KOPT-K1 (cell line): ENCODE results near the gene C6orf52.
"Not testable (repeated sequence)": the region's sequence is repeated elsewhere in the genome, so short reads cannot be mapped to it uniquely, and the experiment has no call there.

Source experiments
- H3K27ac ChIP-seq: fragments of 200-600 bp; sonication (generic); 2 replicates; pipeline ENCODE4 v1.5.1; 2016; ENCODE audit warnings: antibody characterized with exemption, mild to moderate bottlenecking, low read depth, low read length; ENCODE audit not compliant: poor library complexity, severe bottlenecking
- H3K36me3 ChIP-seq: fragments of 200-600 bp; sonication (generic); 2 replicates; pipeline ENCODE4 v1.5.1; 2017; ENCODE audit warnings: antibody characterized with exemption, mild to moderate bottlenecking, low read length, moderate library complexity; ENCODE audit not compliant: insufficient read depth
- H3K9me3 ChIP-seq: fragments of 200-600 bp; sonication (generic); 2 replicates; pipeline ENCODE4 v1.5.1; 2017; ENCODE audit warnings: antibody characterized with exemption, low read length, mild to moderate bottlenecking; ENCODE audit not compliant: insufficient read depth, poor library complexity, severe bottlenecking

C6orf52 gene

GRCh38 chr6:10682355-10682988 lies 11.9 kb downstream of the C6orf52 start:
- H3K36me3 ChIP-seq = no peaks in the 10 kb centered on the region
- no peak overlapping the region for H3K27ac ChIP-seq
- peaks cover 4% of the 10 kb centered on the region for H3K9me3 ChIP-seq

GRCh38 chr6:10681795-10682194 lies 12.6 kb downstream of the C6orf52 start:
- Histone ChIP-seq H3K9me3 (peaks cover 4% of the 10 kb centered on the region), H3K36me3 (no peaks in the 10 kb centered on the region)

GRCh38 chr6:10678456-10678855 lies 16.0 kb downstream of the C6orf52 start:
- Histone ChIP-seq H3K36me3 (no peaks in the 10 kb centered on the region), H3K9me3 (peaks cover 4% of the 10 kb centered on the region), H3K27ac (no peak overlapping the region)

More at GRCh38 chr6:10681795-10682194, 12.6 kb downstream of the C6orf52 start:
- no peak overlapping the region for H3K27ac ChIP-seq

- Histone ChIP-seq H3K27ac (no peak overlapping the region), H3K9me3 (no peaks in the 10 kb centered on the region), H3K36me3 (no peaks in the 10 kb centered on the region)
Observed at GRCh38 chr6:10676403-10676802, 18.0 kb downstream of the C6orf52 start.

GRCh38 chr6:10668126-10668917 lies 26.1 kb downstream of the C6orf52 start:
- Histone ChIP-seq H3K36me3 (no peaks in the 10 kb centered on the region), H3K9me3 (no peaks in the 10 kb centered on the region), H3K27ac (no peak overlapping the region)

- not testable (repeated sequence) for H3K9me3 ChIP-seq, H3K27ac ChIP-seq, H3K36me3 ChIP-seq
Observed at GRCh38 chr6:10665595-10665994, 28.8 kb downstream of the C6orf52 start.

GRCh38 chr6:10662742-10663141 lies 31.7 kb downstream of the C6orf52 start:
- H3K9me3 ChIP-seq = no peaks in the 10 kb centered on the region
- H3K27ac ChIP-seq = no peak overlapping the region
- no peaks in the 10 kb centered on the region for H3K36me3 ChIP-seq

- Histone ChIP-seq H3K36me3 (no peaks in the 10 kb centered on the region), H3K9me3 (no peaks in the 10 kb centered on the region), H3K27ac (no peak overlapping the region)
Observed at GRCh38 chr6:10662207-10662606, 32.2 kb downstream of the C6orf52 start.

- not testable (repeated sequence) for H3K27ac ChIP-seq, H3K36me3 ChIP-seq, H3K9me3 ChIP-seq
Observed at GRCh38 chr6:10660431-10661191, 33.8 kb downstream of the C6orf52 start.

GRCh38 chr6:10659699-10660348 lies 34.6 kb downstream of the C6orf52 start:
- no peak overlapping the region for H3K27ac ChIP-seq

GRCh38 chr6:10658910-10659698 lies 35.3 kb downstream of the C6orf52 start:
- Histone ChIP-seq H3K36me3 (no peaks in the 10 kb centered on the region), H3K27ac (no peak overlapping the region), H3K9me3 (no peaks in the 10 kb centered on the region)

More at GRCh38 chr6:10659699-10660348, 34.6 kb downstream of the C6orf52 start:
- Histone ChIP-seq H3K36me3 (no peaks in the 10 kb centered on the region), H3K9me3 (no peaks in the 10 kb centered on the region)

GRCh38 chr6:10655508-10656055 lies 38.8 kb downstream of the C6orf52 start:
- no peak overlapping the region for H3K27ac ChIP-seq
- no peaks in the 10 kb centered on the region for H3K36me3 ChIP-seq
- no peaks in the 10 kb centered on the region for H3K9me3 ChIP-seq

GRCh38 chr6:10644225-10644624 lies 50.2 kb downstream of the C6orf52 start:
- no peak overlapping the region for H3K27ac ChIP-seq
- no peaks in the 10 kb centered on the region for H3K36me3 ChIP-seq
- no peaks in the 10 kb centered on the region for H3K9me3 ChIP-seq

- Histone ChIP-seq H3K9me3 (no peaks in the 10 kb centered on the region), H3K27ac (no peak overlapping the region)
Observed at GRCh38 chr6:10643201-10643651, 51.2 kb downstream of the C6orf52 start.

More at GRCh38 chr6:10643201-10643651, 51.2 kb downstream of the C6orf52 start:
- no peaks in the 10 kb centered on the region for H3K36me3 ChIP-seq
